Hindlimb muscle (tissue), 1 donor: ENCODE measurements around the gene DPH5. TPM values are rescaled to one million over a fixed set of nuclear protein-coding genes. Genes with fewer than 3 reads are reported as not detected.
"Not testable (repeated sequence)": the region's sequence is repeated elsewhere in the genome, so short reads cannot be mapped to it uniquely, and the experiment has no call there.

Experiments used
- DNase-seq: peaks from one replicate; pipeline ENCODE4 v3.0.0-alpha.2; 2013
- polyA plus RNA-seq: library from polyadenylated mRNA; unstranded; fragments of 120-200 nt; gene quantifications from one replicate; pipeline ENCODE4 v1.2.1, GENCODE V29; 2013; ENCODE audit not compliant: insufficient read length

The DPH5 gene
- polyA plus RNA-seq, 1 donor: 50.9 TPM

GRCh38 chr1:100979631-100980030, 46.0 kb downstream of the DPH5 start:
- DNase-seq: no peak

DNA sequence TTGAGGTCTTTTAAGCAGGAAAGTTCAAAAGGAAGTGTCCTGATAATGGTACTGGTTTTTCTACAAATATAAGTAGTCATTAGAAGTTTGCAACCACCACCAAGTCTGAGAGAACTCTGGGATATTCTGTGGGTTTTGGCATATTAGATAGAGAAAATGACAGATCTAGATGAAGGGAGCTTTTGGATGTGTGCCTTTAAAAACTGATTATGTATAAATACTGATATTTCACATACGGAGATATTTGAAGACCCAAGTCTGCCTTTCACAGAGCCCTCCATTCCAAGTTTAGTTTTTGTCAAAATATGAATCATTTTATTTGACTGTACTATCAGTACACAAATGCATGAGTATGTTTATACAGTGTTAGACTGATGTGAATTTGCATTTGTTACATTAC, 48.6 kb downstream of the DPH5 start:
- no peak for DNase-seq

DNA sequence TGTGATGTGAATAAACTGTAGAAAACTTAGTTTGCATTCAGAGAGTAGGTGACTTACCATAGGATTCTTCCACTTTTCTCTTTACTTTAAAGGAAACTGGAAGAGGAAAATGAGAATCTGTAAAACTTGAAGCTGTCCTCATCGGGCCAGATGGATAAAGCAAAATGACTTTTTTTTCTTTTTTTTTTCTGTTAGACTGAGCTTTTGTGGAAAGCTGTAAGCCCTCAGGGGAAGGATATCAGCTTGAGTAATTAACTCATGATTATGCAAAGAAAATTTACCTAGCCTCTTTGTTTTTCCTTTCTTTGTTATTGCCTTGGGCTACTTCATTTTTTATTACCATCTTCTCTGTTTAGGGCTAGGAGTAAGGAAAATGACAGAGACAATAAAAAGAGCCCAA, 53.4 kb downstream of the DPH5 start:
- DNase-seq: no peak

DNA sequence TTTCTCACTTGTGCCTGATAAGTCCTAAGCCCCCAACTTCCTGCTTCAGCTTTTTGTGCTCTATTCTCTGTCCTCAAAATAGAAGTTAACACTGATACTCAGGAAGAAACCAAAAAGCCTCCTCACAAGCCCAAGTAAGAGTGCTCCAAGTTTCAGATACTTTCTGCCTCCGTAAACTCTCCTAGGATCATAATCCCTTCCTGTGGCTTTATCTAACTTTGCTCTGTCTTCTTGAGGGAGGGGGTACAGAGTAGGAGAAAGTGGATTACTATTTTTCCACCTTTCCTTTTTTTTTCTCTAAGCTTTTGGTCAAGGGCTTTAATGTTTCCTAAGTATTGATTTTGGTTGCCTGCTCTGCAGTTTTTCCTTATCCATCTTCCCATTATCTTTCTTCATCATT, 54.6 kb downstream of the DPH5 start:
- DNase-seq: no peak

- DNase-seq: no peak
Observed at GRCh38 chr1:100969327-100969726, 56.3 kb downstream of the DPH5 start.

DNA sequence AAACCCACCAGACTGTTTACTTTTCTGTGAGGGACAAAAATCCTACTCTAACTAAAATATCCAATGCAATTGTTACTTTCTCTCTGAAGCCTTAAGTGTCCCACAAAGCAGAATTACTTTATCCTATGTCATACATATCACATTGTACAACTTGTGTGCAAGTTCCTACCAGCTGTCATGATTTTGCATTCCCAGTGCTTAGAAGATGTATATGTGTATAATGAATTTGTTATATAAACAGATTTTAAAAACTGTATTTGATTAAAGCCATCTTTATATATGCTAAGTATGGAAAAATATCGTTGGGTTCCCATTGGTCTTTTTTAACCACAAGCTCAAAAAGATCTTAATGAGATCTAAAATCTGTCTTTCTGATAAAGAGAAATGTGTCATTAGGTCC, 57.0 kb downstream of the DPH5 start:
- DNase-seq: no peak

DNA sequence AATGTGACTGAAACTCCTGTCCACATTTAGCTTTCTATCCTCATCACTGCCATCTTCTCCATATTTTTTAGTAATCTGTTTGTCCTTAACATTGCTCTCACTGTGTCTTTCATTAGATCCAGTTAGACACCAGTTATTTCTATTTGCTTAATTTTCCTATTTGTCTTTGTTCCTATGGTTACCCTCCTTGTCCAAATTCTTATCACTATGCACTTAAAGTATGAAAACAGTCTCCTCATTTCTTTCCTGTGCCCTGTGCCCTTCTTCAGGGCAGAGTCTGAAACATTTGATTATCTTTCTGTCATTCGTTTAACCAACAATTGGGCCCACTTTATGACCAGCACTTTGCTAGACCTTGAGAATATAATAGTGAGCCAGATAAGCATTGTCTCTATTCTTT, 65.5 kb downstream of the DPH5 start:
- DNase-seq: no peak

DNA sequence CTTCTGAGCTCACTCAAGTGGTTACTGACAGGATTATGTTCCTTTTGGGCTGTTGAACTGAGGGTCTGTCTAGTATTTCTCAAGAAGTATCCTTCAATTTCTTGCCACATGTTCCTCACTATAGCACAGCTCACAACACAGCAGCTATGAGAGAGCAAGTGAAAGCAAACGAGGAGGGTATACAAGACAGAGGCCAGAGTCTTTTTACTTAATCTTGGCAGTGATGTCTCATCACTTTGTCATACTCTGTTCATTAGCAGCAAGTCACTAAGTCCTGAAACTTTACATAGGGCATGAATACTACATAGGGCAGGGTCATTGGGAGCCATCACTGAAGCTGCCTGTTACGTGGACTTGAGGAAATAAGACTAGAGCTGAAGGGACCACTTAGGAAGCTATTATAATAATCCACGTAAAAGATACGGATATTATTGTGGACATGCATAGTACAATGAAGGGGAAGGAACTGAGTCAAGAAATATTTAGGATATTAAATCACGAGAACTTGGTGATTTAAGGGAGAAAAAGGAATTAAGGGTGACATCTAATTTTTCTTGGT, 66.0 kb downstream of the DPH5 start:
- no peak for DNase-seq

DNA sequence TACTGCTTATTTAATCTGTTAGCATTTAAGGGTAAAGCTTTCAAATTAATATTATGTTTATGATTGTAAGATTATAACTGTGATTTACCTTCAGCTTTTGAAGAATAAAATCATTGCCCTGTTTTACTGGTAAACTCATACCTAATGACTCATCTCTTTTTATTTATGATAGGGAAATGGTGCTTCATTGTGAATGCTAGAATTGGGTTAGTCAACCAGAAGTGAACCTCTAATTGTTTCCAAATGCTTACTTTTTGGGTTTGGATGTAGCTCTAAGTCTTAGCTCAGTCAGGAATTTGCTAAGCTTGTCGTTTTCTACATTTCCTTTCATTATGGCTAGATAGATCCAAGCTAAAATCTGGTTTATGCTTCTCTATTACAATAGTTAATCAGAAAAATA, 70.3 kb downstream of the DPH5 start:
- DNase-seq: peak; percentile 57

DNA sequence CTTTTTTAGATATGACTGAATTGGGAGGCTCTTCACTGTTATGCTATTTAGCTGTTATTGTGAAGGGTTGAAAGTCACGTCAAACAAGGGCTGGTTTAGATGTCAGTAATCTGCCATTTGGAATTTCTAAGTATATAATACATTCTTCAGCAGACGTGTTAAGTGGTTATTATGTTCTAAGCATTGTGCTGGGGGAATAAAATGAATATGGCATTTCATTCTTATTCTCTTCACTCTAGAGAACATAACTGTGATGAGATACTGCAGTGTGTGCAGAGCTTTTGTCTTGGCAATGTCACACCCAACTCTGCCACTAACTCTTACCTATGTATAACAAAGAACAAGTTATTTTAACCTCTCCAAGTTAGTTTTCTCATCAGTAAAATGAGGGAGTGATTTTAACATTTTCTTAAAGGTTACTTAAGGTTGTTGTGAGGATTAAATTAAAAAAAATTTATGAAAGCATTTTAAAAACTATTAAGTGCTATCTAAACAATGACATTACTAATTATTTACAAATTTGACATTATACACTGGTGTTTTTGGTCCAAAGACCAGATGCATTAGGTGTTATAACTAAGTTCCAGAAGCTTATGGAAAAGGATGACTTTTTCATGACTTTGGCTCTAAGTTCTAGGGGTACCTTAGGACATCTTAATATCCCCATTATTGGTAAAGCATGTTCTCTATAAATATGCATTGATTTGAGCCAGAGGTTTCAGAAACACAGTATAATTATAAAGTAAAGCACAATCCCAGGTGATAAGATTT, 71.4 kb downstream of the DPH5 start:
- DNase-seq: no peak

- DNase-seq: not testable (repeated sequence)
Observed at GRCh38 chr1:100952970-100953369, 72.6 kb downstream of the DPH5 start.

- DNase-seq: no peak
Observed at GRCh38 chr1:100952104-100952745, 73.4 kb downstream of the DPH5 start.

- peak; percentile 42 for DNase-seq
Observed at GRCh38 chr1:100950781-100951180, 74.8 kb downstream of the DPH5 start.

GRCh38 chr1:100950337-100950736, 75.2 kb downstream of the DPH5 start:
- DNase-seq: no peak

- DNase-seq: not testable (repeated sequence)
Observed at GRCh38 chr1:100949515-100950158, 75.9 kb downstream of the DPH5 start.

- DNase-seq: not testable (repeated sequence)
Observed at GRCh38 chr1:100948721-100949405, 76.7 kb downstream of the DPH5 start.

GRCh38 chr1:100947816-100948215, 77.8 kb downstream of the DPH5 start:
- DNase-seq: not testable (repeated sequence)

DNA sequence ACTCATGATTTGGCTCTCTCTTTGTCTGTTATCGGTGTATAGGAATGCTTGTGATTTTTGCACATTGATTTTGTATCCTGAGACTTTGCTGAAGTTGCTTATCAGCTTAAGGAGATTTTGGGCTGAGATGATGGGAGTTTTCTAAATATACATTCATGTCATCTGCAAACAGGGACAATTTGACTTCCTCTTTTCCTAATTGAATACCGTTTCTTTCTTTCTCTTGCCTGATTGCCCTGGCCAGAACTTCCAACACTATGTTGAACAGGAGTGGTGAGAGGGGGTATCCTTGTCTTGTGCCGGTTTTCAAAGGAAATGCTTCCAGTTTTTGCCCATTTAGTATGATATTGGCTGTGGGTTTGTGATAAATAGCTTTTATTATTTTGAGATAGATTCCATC, 79.5 kb downstream of the DPH5 start:
- not testable (repeated sequence) for DNase-seq

DNA sequence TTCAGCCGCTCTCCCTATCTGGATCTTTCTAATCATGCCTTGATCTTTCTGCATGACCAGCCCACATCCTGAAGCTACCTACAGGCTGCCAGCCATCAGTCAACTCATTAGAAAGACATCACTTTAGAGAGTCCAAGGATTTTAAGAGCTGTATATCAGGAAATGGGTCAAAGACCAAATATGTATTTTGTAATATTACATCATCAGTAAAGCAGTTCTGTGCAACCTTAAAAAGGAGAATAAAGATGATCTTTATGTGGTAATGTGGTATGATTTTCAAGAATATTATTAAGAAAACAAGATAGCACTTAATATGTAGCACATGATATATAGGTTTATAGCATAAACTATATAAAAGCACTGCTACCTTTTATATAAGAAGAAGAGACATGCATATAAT, 82.1 kb downstream of the DPH5 start:
- DNase-seq: no peak

DNA sequence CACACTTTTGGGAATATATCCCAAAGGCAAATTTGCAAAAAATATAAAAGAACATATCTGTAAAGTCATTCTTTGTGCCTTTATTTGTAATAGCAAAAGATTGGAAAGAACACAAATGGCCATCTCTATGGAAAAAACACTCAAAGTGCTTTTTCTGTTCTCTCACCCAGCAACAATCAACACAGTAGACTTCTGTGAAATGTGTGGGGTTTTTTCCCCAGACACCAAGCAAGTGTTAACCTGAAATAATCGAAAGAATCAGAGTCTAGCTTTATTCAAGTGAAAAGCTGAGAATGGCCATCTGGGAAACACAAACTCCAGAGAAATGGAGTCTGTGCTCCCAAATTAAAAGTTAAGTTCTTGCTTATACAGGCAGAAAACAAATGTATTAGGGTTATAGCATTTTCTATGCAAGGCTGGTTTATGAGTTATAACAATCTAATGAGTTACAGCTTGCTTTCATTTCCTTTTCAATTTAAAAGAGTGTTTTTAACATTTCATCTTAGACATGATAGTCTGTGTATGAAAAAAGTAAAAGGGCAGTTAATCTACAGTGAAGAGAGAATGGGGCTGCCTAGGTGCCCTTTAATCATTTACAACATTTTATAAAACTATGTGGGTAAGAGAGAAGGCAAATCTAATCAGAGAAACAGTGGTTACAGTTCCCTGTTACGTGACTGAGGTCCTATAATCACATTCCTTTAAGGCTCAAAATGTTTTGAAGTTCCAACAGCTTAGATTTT, 83.1 kb downstream of the DPH5 start:
- no peak for DNase-seq

GRCh38 chr1:100941580-100942216, 83.9 kb downstream of the DPH5 start:
- DNase-seq: no peak

DNA sequence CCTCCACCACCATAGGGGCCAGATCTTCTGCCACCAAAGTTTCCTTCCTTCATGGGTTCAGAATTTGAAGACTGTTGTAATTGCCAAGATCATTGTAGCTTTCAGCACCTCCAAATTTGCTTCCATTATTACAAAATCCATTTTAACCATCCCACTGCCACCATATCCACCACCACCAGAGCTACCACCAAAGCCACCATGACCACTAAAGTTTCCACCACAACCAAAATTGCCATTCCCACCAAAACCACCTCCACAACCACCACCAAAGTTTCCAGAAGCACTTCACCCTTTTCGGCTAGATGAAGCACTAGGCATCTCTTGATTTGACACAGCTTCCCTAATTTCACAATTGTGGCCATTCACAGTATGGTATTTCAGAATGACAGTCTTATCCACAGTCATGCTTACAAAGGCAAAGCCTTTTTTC, 84.5 kb downstream of the DPH5 start:
- DNase-seq: no peak
